Activated T-cell treated with anti-CD3 and anti-CD28 coated beads, Interleukin-2, amount 50 U/mL, for 72 hours (primary cell): Measurements from ENCODE around the gene OPALIN. TPM values are rescaled to one million over a fixed set of nuclear protein-coding genes. Genes with fewer than 3 reads are reported as not detected.

Experiments
- ATAC-seq, 2 donors: fragments of 150-1000 bp; cut with Tn5 transposase; replicated peaks in 1 of 2; 2 replicates each; pipeline ENCODE4 v1.10.0; 2021; ENCODE audit warnings: moderate library complexity in 2 of 2, mild to moderate bottlenecking in 1 of 2
- DNase-seq, 2 donors: peaks; one replicate each; pipeline ENCODE4 v3.0.0; 2021 to 2022; ENCODE audit warnings: mixed read lengths in 1 of 2
- H3K27ac Mint-ChIP-seq: one replicate; pipeline ENCODE4 v1.8.0; 2022; ENCODE audit warnings: mild to moderate bottlenecking, moderate library complexity, mixed read lengths
- H3K27me3 Mint-ChIP-seq: one replicate; pipeline ENCODE4 v1.8.0; 2022; ENCODE audit warnings: low read depth, mixed read lengths
- H3K36me3 Mint-ChIP-seq, 2 donors: one replicate each; pipeline ENCODE4 v1.8.0; 2022; ENCODE audit warnings: mixed read lengths in 2 of 2, mild to moderate bottlenecking in 1 of 2; ENCODE audit not compliant: insufficient read depth in 2 of 2
- H3K4me1 Mint-ChIP-seq: one replicate; pipeline ENCODE4 v1.8.0; 2022; ENCODE audit warnings: low read depth, mixed read lengths
- H3K4me3 Mint-ChIP-seq, 2 donors: one replicate each; pipeline ENCODE4 v1.8.0; 2022; ENCODE audit warnings: mild to moderate bottlenecking in 2 of 2, mixed read lengths in 2 of 2, moderate library complexity in 2 of 2
- H3K9me3 Mint-ChIP-seq, 2 donors: one replicate each; pipeline ENCODE4 v1.8.0; 2022; ENCODE audit warnings: mixed read lengths in 2 of 2
- total RNA-seq, 2 donors: library from RNA; stranded (reverse); gene quantifications; one replicate each; pipeline ENCODE4 v1.2.3, GENCODE V29; 2022

OPALIN gene
- total RNA-seq, 2 donors from 2014 or later: not detected

DNA sequence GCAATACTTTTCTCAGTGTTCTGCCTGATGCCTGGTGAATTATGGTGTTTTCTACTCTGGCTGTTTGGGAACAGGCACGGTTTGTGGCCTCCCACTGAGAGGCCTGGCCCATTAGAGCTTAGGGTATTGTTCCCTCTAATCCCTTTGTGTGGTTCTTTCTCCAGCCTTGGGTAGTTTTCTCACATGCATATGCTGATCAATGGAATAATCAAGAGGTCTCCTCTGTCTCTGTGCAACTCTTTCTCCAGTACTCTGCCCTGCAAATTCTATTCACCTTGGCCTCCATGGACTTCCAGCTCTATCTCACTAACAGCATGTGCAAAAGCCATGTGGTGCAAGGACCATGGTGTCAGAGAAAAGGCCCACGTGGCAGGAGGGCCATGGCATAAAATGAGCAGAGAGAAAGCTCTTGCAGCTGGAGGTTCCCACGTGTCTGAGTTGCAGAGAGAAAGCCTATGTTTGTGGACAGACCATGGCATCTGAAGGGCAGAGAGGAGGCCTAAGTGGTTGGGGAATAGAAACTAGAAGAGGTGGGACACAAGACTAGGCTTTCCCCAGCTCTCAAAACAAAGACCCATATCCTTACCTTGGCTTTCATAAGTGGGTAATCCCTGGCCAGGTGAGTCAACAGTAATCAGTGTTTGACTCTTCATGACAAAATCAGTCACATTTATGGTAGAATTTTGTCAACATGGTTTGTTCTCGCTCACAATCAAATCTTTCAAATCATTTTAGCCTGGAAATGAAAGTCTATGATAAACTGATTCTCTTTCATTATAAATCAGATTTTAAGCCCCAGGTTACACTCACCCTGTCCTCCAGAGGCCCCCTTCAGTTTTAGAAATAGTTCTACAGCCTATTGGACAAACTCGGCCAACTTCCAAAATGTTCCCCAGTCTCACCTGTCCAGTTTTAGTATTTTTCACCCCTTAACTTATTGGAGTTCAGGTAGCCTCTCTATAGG is 17.3 kb downstream of the OPALIN start:
- Mint-ChIP-seq H3K27ac (peak overlapping the region; percentile 34), H3K4me3 (no peak overlapping the region), H3K9me3 (peaks cover 5 to 7% of the 10 kb centered on the region in 2 donors), H3K27me3 (peaks cover 8% of the 10 kb centered on the region), H3K4me1 (peaks cover 24% of the 10 kb centered on the region), H3K36me3 (peaks cover 5 to 9% of the 10 kb centered on the region in 2 donors)
- DNase-seq (peak; percentile 49 to 51), ATAC-seq (peak; percentile 95 to 96)

DNA sequence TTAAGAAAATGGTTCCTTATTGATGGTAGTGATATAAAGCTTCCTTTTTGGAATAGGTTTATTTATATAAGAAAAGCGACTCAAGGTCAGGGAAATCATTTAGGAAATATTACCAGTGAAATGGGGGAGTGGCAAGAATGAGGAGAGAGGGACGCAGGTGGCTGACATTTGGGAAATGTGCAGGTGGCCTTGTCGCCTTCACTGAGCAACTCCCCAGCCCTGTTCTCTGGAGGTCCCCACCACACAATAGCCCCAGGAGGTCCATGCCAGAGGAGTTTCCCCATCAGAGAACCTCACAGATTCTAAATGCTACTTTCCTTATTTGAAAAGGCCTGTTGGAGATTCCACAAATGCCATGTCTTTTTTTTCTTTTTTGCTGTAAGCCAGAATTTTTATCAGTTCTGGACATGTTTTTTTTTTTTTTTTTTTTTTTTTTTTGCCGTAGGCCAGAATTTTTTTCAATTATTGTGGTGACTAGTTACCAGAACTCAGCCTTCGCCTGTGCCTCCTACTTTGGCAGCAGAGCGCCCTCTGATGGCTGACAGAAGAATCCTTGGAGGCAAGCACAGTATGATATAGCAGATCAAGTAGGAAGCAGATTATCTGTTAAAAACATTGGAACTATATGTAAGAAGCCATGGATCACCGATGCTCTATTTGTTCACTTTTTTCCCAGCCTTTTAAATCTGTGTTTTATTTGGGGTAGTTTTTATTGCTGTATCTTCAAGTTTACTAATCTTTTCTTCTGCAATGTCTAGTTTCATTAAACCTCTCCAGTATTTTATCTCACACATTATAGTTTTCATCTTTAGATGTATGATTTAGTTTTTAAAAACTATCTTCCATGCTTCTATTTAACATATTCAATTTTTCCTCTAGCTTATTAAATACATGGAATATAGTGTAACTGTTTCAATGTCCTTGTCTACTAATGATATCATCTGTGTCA is 18.6 kb downstream of the OPALIN start:
- H3K27me3 Mint-ChIP-seq: peaks cover 6% of the 10 kb centered on the region
- ATAC-seq (peak; percentile 42 to 61), DNase-seq (peak; percentile 69 to 71)
- peak overlapping the region; percentile 89 for H3K27ac Mint-ChIP-seq
- H3K9me3 Mint-ChIP-seq: no peaks in the 10 kb centered on the region
- peaks cover 24% of the 10 kb centered on the region for H3K4me1 Mint-ChIP-seq
- H3K4me3 Mint-ChIP-seq: no peak overlapping the region
- H3K36me3 Mint-ChIP-seq: no peaks in the 10 kb centered on the region

DNA sequence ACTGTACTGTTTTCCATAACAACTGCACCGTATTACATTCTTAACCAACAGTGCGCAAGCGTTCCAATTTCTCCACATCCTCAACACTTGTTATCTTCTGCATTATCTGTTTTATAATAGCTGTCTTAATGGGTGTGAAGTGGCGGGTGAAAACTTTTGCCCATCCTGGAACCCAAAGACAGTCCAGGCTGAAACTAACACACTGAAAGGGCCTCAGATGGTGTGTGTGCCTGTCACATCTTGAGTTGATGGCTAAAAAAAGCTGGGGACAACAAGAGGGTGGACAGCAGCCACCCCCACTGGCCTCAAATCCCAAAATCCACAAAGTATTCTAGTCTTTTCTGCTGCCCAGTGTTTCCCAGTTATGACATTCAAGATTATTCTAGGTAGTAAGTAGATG is 19.4 kb downstream of the OPALIN start:
- Mint-ChIP-seq H3K36me3 (no peaks in the 10 kb centered on the region), H3K9me3 (no peaks in the 10 kb centered on the region), H3K4me3 (no peak overlapping the region), H3K27ac (no peak overlapping the region), H3K4me1 (peaks cover 24% of the 10 kb centered on the region), H3K27me3 (no peaks in the 10 kb centered on the region)
- DNase-seq: no peak
- ATAC-seq: no peak

DNA sequence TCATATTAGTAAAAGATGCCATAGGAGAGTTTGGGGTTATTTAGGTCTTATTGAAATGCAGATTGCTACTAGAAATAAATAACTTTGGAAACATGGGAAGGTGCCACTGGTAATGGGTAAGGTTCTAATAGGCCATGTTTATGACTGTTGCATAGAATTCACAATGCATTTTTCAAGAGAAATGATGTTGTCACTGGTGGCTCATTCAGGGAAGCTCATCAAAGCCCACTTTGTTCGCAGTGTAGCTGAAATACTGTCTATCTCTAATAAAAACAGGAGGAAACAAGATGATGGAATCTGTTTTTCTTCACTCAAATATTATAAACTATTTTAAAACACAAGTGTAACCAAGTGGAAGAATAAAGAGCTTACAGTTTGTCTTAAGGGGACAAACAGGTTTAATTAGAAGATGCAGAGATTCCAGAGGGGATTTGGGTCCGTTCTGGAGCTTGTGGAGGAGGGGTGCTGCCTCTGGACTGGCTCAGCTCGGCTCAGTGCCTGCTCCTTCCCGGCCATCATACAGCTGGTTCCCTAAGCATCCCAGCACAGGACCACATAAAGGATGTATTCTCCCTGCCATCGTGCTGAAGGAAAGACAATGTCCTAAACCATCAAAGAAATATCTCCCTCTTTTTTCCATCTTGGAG is 20.4 kb downstream of the OPALIN start:
- no peaks in the 10 kb centered on the region for H3K36me3 Mint-ChIP-seq
- H3K27ac Mint-ChIP-seq: no peak overlapping the region
- peaks cover 28% of the 10 kb centered on the region for H3K4me1 Mint-ChIP-seq
- H3K4me3 Mint-ChIP-seq: no peak overlapping the region
- ATAC-seq (no peak), DNase-seq (no peak)
- H3K27me3 Mint-ChIP-seq: no peaks in the 10 kb centered on the region
- H3K9me3 Mint-ChIP-seq: no peaks in the 10 kb centered on the region

DNA sequence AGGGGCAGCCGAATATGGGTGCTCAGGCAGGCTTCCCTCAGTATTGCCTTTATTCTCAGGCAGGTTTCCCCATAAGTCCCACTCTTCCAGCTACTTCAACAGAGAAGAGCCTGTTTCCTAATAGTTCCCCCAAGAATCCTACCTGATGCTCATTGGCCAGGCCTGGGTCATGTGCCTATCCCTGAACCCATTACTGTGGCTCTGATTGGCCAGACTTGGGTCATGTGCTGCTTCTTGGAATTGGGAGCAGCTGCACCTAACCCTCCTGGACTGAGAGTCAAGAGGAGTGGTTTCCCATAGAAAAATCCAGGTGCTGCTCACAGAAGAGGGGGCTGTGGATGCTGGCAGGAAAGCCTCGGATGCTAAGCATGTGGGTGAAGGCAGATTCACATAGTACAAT is 21.7 kb downstream of the OPALIN start:
- ATAC-seq (no peak), DNase-seq (no peak)
- Mint-ChIP-seq H3K27ac (no peak overlapping the region), H3K9me3 (no peaks in the 10 kb centered on the region), H3K27me3 (no peaks in the 10 kb centered on the region), H3K4me3 (no peak overlapping the region), H3K4me1 (peaks cover 37% of the 10 kb centered on the region), H3K36me3 (no peaks in the 10 kb centered on the region)

DNA sequence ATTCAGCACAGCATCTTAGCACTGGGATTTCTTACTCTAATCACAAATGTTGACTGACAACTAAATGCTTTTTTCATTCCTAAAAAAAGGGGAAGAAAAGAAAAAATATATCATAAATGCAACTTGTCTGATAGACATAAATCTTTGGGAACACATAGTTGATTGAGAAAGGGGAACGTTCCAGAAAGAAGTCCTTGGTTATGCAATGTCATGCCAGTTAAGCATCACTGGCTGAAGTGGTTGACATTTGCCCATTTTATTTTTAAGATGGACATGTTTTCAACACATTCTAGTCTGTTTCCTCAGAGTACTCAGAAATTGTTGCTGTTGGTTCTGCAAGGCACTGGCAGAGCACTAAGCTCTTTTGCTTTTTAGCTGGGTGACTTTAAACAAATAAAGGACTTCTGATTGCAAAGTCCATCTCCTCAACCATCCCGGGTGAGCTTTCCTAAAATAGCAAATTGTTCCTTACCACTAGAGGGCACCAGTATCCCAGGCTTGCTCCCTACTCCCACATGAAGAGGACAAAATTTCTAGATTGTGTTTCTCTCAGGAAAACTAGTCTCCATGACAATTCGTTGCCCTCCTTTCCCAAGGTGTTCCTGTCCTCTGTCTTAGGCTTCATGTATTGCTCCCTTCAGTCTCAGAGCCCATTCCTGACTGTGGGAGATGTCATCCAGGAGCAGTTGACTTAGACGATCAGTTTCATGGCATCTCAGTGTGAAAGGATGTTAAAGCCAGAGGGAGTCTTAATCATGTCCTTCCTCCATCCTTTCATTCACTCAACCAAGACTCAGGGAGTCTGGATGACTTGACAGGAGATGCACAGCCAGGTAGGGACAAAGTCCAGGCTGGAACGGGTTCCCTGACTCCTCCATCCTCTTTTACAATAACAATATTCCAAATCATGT is 23.9 kb downstream of the OPALIN start:
- no peak overlapping the region for H3K4me3 Mint-ChIP-seq

DNA sequence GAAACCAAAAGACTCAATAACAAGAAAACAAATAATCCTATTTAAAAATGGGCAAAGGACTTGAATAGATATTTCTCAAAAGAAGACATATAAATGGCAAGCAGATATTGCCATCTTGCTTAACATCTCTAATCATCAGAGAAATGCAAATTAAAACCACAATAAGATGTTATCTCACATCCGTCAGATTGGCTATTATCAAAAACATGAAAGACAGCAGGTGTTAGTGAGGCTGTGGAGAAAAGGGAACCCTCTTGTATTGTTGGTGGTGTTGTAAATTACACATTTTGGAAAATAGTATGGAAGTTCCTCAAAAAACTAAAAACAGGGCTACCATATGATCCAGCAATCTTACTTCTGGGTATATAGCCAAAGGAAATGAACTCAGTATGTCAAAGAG is 25.7 kb downstream of the OPALIN start:
- no peak for DNase-seq
- no peak for ATAC-seq
- Mint-ChIP-seq H3K27ac (no peak overlapping the region), H3K27me3 (no peaks in the 10 kb centered on the region), H3K9me3 (no peaks in the 10 kb centered on the region), H3K36me3 (no peaks in the 10 kb centered on the region), H3K4me3 (no peak overlapping the region), H3K4me1 (peaks cover 17% of the 10 kb centered on the region)

More for the DNA sequence above, 23.9 kb downstream of the OPALIN start:
- H3K9me3 Mint-ChIP-seq: no peaks in the 10 kb centered on the region
- H3K27me3 Mint-ChIP-seq: no peaks in the 10 kb centered on the region
- no peaks in the 10 kb centered on the region for H3K36me3 Mint-ChIP-seq
- DNase-seq (peak in 1 of 2 donors; percentile 13), ATAC-seq (no peak)
- H3K27ac Mint-ChIP-seq: no peak overlapping the region
- peaks cover 17% of the 10 kb centered on the region for H3K4me1 Mint-ChIP-seq

DNA sequence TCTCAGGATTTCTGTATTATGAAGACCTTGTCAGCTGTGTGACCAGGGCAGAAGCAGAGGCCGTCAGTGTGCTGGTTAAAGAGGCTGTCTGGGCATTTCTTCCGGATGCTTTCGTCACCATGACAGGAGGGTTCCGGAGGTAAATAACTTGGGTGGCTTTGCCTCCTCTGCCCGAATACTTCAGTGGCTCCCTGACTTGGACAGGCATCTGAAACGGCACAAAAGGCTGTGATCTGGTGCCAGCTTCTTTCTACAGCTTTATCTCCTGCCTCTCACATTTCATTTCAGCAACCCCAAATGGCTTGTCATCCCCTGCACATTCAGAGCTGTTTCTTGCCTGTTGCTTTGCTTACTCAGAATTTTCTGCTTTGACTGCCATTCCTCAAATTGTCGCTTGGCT is 31.3 kb downstream of the OPALIN start:
- Mint-ChIP-seq H3K27ac (no peak overlapping the region), H3K4me3 (no peak overlapping the region), H3K36me3 (no peaks in the 10 kb centered on the region), H3K4me1 (peaks cover 4% of the 10 kb centered on the region), H3K27me3 (peaks cover 16% of the 10 kb centered on the region), H3K9me3 (no peaks in the 10 kb centered on the region)
- DNase-seq (no peak), ATAC-seq (no peak)

DNA sequence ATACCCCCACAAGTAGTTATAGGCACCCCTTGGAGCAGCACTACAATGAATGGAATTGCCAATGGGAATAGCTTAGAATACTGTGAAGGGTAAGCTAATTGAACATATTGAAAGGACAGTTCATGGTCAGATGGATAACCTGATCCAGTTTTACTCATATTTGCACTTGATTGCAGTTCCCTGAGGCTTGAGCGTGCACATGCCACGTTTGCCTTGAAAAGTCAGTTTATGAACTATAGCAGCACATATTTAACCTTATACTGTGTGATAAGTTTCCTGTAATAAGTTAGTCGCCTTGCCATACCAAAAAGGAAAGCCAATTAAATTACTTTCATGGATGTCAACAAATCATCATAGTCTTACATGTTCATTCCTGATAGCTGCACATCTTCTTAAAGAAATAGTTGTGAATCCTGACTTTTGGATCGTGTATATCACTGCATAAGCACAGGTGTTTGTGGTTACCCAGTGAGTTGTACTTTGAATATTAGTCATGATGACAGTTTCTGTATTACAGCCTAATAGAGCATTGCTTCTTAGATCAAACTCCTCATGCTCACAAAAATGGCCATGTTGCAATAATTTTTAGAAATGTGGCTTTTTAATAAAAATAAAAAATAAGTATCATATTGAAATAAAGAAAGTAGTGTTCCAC is 33.0 kb downstream of the OPALIN start:
- no peak overlapping the region for H3K27ac Mint-ChIP-seq
- no peaks in the 10 kb centered on the region for H3K9me3 Mint-ChIP-seq
- H3K4me3 Mint-ChIP-seq: no peak overlapping the region
- peaks cover 16% of the 10 kb centered on the region for H3K27me3 Mint-ChIP-seq
- ATAC-seq: peak; percentile 76 to 79
- no peaks in the 10 kb centered on the region for H3K36me3 Mint-ChIP-seq
- no peak for DNase-seq
- H3K4me1 Mint-ChIP-seq: no peaks in the 10 kb centered on the region

DNA sequence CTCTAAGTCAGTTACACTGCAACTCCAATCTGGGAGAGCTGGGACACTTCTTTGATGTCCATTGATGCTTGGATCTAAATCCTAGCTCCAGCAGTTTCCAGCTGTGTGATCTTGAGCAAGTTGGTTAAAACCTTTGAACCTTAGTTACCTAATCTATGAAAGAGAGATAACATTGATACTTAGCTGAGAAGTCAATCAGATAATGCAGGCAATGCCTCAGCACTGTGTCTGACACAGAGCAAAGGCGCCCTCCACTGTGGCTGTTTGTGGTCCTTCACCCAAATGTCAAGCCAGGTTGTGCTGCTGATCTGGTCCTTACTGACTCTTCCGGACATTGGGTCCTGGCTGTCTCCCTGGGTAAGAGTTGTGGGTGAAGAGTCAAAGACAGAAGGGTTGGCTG is 34.4 kb downstream of the OPALIN start:
- Mint-ChIP-seq H3K27ac (no peak overlapping the region), H3K9me3 (no peaks in the 10 kb centered on the region), H3K4me1 (no peaks in the 10 kb centered on the region), H3K4me3 (no peak overlapping the region), H3K36me3 (no peaks in the 10 kb centered on the region), H3K27me3 (peaks cover 16% of the 10 kb centered on the region)
- ATAC-seq: no peak
- no peak for DNase-seq

DNA sequence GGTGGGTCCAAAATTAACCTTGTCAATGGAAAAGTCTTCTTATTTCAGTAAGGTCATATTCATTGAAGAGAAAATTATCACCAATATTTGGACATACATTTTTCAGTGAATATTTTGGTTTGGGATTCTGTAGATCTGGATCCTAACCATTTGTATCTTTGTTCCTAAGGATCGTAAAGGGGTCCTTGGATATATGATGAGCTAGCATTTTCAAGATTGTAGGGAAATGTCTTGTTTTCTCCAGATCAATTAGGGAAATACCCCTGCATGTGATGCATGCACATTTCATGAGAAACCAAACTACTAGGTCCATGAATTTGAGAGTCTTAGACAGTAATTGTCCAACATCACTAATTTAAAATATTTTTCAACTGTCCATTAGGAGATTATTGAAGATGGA is 36.5 kb downstream of the OPALIN start:
- no peak overlapping the region for H3K27ac Mint-ChIP-seq
- ATAC-seq (no peak), DNase-seq (no peak)
- no peaks in the 10 kb centered on the region for H3K36me3 Mint-ChIP-seq
- no peaks in the 10 kb centered on the region for H3K4me1 Mint-ChIP-seq
- no peaks in the 10 kb centered on the region for H3K9me3 Mint-ChIP-seq
- H3K27me3 Mint-ChIP-seq: peaks cover 16% of the 10 kb centered on the region
- no peak overlapping the region for H3K4me3 Mint-ChIP-seq

DNA sequence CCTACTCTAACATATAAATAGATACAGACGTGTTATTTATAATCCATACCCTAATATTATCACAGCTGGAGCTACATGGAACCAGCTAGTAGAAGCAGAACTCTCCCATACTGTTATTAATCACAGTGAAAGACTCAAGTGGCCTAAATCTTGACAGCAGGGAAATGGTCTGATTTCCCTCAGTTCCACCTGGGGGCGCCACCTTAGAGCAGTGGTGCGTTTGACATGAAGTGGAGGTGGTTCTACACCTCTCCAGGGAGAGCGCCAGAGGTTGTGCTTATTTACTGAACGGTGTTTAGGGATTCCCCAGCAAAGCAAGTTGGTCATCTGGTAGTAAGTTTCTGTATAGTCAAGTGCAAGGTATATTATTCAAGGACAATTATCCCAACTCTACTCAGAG is 37.0 kb downstream of the OPALIN start:
- Mint-ChIP-seq H3K27ac (no peak overlapping the region), H3K9me3 (no peaks in the 10 kb centered on the region), H3K36me3 (no peaks in the 10 kb centered on the region), H3K4me1 (no peaks in the 10 kb centered on the region), H3K4me3 (no peak overlapping the region), H3K27me3 (peaks cover 14% of the 10 kb centered on the region)
- DNase-seq (no peak), ATAC-seq (no peak)
